ENCODE data around the gene SMPD2.

The SMPD2 gene, protein sequence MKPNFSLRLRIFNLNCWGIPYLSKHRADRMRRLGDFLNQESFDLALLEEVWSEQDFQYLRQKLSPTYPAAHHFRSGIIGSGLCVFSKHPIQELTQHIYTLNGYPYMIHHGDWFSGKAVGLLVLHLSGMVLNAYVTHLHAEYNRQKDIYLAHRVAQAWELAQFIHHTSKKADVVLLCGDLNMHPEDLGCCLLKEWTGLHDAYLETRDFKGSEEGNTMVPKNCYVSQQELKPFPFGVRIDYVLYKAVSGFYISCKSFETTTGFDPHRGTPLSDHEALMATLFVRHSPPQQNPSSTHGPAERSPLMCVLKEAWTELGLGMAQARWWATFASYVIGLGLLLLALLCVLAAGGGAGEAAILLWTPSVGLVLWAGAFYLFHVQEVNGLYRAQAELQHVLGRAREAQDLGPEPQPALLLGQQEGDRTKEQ

DNA sequence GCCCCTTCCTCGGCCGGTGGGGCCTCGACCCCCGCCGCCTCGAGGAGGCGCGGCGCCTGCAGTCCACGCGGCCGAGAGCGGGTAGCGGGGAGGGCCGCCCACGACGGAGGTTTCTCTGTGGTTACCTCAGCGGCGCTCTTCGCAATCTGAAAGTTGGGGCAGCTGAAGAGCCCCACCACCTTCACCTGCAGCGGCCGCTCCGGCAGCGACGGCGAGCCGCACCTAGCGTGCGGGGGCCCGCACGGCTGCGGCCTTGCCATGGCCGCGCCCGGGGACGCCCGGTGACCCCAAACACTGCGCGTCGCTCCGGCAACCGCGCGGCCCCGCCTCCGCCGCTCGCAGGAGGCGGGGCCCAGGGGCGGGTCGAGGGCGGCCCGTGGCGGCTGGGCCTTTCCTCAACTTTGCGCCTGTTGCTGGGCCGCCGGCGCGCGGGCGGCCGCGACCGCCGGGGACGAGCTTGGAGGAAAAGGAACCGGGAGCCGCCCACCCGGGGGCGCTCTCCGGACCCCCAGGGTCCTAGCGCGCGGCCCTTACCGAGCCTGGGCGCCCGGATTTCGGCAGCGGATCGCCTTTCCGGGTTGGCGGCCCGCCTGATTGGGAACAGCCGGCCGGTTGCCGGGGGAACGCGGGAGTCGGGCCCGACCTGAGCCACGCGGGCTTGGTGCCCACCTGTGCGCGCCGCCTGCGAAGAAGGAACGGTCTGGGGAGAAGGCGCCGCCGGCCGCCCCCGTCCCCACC, at the start of gene SMPD2, which contains the start of gene PPIL6:
SMPD2 (plus strand) TSS at position 394 of the 738 bp plus-strand sequence. CDS start 398 bp downstream, outside the sequence.
PPIL6 (minus strand) TSS at position 298 of the 738 bp plus-strand sequence; CDS start at position 260, 38 bp downstream.
- intact Hi-C loops (cut with DNase I) = loop anchor here (1.0 to 5.0 kb wide), 2 partner anchors 42 to 53 kb away; no protein-coding TSS in a partner anchor
- DNase-seq = peak; percentile 48 to 94 (median 86)

DNA sequence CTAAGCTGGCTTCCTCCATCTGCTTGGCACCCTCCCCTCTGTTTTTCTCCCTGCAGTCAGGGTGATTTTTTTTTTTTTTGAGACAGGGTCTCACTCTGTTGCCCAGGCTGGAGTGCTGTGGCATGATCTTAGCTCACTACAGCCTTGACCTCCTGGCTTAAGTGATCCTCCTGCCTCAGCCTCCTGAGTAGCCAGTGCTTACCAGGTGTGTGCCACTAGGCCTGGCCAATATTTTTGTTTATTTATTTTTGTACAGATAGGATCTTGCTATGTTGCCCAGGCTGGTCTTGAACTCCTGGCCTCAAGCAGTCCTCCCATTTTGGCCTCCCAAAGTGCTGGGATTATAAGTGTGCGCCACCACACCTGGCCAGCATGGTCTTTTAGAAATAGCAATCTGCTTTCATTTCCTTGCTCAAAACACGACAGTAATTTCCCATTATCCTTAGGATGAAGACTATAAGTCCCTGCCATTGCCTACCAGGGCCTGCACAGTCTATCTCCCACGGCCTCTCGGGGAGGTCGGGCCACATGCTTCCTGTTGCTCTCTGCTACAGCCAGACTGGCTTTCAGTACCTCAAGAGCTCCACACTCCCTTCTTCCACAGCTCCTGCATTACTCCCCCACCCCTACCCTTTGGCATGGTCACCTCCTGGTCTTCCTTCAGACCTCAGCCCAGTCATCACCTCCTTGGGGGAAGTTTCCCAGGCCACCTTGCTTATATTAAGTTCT, 47.2 kb upstream of the SMPD2 start:
- intact Hi-C loops (cut with DNase I) = no loop called here
- no peak for DNase-seq

DNA sequence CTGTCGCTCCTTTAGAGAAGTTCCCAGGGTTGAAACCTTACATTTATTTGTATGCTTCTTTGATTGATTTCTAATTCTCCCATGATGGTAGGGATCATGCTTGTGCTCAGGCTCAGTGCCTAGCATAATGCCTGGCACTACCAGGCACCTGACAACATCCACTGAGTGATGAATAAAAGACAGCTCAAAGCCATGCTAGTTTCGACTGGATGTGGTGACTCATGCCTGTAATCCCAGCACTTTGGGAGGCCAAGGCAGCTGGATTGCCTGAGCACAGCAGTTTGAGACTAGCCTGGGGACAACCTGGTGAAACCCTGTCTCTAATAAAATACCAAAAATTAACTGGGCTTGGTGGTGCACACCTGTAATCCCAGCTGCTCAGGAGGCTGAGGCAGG, 46.6 kb upstream of the SMPD2 start:
- intact Hi-C loops (cut with DNase I) = no loop called here
- peak in 2 of 42 donors; percentile 20 to 34 for DNase-seq

DNA sequence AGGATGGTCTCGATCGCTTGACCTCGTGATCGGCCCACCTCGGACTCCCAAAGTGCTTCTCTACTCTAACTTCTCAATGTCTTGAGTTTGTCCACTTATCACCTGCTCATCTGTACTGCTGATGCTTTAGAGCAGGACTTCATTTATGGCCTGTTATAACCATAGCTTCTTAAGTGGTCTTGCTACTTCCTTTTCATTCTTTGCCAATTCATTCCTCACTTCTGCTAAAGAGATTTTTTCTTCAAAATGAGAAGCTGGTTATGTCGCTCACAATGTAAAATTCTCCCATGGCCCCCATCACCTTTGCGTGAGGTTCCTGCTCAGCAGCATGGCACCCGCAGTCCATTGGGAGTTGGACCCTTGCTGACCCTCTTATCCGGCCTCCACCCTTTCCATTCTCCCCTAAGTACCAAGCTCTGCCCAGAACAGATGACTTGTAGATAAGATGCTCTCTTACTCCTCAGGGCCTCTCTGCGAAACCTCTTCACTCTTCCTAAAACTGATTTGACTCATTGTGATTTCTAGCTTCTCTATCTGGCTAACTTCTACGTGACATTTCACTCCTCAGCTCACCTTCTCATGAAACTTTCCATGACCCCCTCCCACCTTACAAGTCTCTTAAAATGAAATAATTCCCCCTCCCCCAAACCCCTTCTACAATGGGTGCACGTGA, 44.3 kb upstream of the SMPD2 start:
- intact Hi-C loops (cut with DNase I) = no loop called here
- DNase-seq = no peak

DNA sequence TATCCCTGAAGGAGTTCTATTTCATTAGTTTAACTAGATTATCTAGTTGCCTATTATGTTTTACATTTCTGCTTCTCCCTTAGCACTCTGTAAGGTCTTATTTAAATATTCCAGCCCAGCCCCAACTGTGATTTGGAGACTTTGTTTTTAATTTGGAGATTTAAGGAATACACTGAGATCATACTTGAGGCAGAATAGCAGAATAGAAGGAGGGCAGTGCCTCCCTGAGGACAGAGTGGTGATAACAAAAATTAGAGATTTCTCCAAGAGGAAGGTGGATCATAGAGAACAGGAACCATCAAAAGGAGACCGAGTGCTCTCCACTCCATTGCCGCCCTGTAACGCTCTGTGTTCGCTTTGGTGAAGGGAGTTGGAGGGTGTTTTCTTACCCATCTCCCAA, 43.5 kb upstream of the SMPD2 start:
- intact Hi-C loops (cut with DNase I) = no loop called here
- no peak for DNase-seq

DNA sequence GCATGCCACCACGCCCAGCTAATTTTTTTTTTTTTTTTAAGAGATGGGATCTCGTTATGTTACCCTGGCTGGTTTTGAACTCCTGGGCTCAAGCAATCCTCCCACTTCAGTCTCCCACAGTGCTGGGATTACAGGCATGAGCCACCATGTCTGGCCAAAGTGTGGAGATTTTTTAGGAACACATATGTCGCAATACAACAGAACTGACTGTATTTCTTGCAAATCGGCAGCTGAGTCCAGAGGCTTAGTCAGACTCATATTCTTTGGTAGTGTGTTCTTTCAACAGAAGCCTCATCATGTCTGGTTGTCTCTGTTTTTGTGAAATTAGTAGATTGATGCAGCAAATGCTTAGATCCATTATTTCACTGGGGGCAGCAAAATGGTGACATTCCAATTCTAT, 34.3 kb upstream of the SMPD2 start:
- no peak for DNase-seq
- intact Hi-C loops (cut with DNase I) = no loop called here

DNA sequence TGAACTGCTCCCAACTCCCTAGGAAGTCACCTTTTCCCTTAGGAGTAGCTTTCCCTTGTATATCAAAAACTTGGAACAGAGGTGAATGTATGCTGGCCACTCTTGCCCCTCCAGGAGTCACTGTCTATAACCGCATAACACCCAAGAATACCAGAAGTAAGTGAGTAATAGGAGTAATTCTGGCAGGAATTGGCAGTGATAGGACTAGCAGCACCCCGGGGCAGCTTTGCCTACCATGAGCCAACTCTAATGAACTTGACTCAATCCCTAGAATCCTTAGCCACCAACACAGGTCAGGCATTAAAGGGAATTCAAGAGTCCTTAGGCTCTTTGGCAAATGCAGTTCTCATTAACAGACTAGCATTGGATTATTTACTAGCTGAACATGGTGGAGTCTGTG, 29.5 kb upstream of the SMPD2 start:
- intact Hi-C loops (cut with DNase I) = no loop called here

DNA sequence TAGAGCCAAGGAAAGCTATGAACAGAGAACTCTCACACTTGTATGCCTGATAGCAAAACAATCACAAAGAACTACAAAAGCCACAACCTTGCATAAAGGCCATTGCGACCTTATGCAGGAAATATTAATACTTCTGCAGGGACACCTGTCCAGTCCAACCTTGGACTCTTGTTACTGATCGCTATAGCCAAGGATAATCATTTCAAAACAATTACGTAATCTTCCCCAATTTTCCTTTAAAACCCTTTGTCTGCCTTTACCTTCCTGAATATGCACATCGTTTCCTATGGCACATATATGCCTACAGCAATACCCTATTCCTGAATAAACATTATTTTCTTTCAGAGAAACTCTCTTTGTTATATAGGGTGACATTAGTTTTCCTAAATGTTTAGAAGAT, 22.9 kb upstream of the SMPD2 start:
- intact Hi-C loops (cut with DNase I) = no loop called here
- DNase-seq = no peak

More for the DNA sequence above, 29.5 kb upstream of the SMPD2 start:
- DNase-seq = no peak

DNA sequence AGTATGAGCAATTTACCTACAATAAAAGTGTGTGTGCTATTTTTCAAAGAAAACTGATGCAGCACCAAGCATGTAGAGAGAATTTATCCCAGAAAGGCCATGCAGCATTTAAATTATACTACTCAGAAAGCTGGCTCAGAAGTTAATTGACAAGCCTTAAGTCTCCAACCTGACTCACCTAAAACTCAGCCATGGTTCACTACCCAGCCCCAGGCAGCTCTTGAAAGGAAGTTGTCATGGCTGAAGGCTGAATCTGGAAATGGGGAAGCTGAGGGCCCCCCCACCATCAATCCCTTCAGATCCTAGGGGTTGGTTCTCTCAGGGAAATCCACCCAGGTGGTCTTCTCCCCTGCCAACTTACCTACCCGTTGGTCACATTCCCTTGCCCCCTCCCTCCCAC, 19.8 kb upstream of the SMPD2 start:
- intact Hi-C loops (cut with DNase I) = no loop called here
- no peak for DNase-seq

DNA sequence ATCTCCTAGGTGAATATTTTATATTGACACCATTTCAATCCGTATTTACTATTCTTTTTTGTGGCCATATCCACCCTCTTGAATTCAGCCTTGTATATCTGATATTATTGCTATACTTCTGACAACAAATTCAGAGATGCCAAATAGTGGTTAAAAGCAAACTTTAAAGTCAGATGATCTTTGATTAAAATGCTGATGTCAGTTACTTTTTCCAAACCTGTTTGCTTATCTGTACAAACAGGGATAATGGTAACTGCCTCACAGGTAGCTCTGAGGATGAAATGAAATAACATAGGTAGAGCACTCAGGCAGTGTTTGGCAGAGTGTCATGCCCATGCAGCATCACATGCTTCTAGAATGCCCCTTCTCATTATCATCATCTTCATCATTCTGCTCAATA, 19.3 kb upstream of the SMPD2 start:
- no peak for DNase-seq
- intact Hi-C loops (cut with DNase I) = no loop called here

DNA sequence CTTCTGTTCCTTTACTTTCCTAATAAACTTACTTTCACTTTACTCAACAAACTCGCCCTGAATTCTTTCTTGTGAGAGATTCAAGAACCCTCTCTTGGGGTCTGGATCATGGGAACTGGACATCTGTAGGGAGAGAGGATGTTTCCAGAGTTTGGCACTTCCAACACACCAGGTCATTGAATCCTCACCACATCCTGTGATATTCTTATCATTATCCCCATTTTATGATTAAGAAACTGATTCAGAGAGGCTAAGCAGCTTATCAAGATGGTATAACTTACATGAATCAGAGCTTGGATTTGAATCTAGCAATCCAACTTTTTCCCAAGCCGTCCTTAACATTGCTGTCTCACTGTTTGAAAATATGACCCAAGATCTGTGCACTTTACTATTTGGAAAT, 15.6 kb upstream of the SMPD2 start:
- intact Hi-C loops (cut with DNase I) = no loop called here
- DNase-seq = no peak

DNA sequence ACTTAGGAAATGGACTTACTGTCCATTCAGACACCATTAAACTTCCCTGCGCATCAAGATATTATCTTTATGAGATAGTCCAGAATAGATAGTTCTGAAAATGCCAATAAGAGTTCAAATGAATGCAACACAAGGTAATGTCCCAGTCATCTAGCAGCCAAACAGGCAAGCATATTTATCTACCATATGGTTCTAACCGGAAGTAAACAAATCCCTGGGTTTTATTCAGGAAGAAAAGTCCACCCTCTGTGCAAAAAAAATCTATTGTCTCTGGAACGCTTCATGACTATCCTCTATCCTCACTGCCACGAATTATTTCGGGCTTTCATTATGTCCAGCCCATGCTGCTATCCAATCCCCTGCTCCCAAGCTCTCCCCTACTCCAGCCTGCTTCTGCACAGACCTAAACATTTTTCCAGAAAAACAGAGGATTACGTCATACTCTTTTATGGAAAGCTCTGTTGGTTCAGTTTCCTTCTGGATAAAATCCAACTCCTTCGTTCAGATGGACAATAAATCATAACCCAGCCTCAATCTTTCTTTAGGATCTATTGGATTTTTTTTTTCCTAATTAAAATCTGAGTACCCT, 11.5 kb upstream of the SMPD2 start:
- no peak for DNase-seq
- intact Hi-C loops (cut with DNase I) = no loop called here

DNA sequence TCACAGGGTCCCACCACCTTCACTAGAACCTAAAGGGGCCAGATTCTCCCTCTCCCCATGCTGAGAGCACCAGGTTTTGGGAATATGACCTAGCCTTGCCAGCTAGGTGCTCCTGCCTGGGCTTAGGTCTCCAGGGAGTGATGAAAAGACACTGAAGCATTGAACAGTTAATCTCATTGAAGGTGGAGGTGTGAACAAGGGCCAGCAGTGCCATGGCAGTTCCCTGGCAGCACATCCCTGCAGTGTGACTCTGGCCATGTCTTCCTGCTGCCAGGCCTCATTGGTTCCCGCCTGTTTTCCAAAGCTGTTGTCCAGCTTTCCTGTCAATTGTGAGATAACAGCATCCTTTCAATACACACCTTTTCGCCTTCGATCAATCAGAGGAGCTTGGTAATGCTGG, 11.0 kb upstream of the SMPD2 start:
- intact Hi-C loops (cut with DNase I) = no loop called here
- no peak for DNase-seq

DNA sequence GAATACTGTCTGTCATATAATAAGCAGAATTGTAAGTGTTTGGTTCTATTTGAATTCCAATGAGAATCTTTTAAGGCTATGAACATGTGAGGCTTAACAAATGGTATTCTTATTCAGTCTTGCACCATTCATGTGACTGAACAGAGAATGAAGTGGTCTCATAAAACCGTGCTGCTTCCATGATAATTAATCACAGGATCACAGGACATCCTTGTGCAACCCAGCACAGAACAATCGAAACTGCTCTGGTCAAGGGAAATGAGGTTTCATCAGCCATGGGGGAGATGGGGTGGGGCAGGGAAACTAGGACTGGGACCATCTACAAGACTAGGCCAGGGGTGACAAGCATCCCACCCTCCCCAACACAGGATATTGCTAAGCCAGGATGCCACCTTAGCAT, 6.1 kb upstream of the SMPD2 start:
- intact Hi-C loops (cut with DNase I) = no loop called here
- DNase-seq = no peak

DNA sequence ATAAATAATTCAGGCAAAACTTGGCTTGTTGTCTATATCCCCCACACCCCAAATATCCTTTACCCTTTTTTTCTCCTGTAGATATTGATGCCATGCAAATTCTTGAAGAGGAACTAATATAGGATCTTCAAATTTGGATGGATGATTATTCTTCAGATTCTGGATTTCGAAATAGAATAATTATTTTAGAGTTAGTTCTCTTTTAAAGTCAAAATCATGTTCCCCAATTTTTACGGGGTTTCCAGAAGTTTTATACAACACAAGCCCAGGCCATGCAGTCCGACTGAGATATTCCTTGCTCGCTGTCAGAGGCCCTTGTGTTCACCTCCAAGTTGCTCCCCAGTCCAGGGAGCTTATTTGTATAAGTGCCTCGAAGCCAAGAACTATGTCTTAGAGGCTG, 4.5 kb upstream of the SMPD2 start:
- DNase-seq = no peak
- intact Hi-C loops (cut with DNase I) = no loop called here

DNA sequence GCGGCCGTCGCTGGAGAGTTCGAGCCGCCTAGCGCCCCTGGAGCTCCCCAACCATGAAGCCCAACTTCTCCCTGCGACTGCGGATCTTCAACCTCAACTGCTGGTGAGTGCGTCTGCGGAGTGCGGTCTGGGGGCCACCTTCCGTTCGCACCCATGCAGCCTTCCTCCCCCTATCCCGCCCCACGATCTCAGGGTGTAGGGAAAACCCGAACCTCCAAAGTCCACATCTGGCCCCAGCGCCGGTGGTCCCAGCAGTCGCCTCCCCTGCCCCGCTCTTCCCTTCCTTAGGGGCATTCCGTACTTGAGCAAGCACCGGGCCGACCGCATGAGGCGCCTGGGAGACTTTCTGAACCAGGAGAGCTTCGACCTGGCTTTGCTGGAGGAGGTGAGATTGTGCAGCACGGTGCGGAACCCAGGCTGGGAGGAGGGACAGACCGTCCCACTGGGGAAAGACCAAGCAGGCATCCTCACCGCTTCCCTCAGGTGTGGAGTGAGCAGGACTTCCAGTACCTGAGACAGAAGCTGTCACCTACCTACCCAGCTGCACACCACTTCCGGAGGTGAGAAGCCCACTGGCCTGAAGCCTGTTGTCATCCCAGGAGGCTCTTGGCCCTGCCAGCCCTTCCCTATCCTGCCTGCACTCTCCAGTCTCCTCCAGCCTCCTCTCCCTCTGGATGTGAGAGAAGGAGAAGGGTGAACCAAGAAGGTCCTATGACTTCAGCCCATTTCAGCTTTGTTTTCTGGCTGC, 719 bp downstream of the SMPD2 start:
- intact Hi-C loops (cut with DNase I) = loop anchor here (1.0 to 5.0 kb wide), 2 partner anchors 41 to 54 kb away; no protein-coding TSS in a partner anchor
- DNase-seq = peak in 30 of 42 donors; percentile 30 to 74 (median 54)

DNA sequence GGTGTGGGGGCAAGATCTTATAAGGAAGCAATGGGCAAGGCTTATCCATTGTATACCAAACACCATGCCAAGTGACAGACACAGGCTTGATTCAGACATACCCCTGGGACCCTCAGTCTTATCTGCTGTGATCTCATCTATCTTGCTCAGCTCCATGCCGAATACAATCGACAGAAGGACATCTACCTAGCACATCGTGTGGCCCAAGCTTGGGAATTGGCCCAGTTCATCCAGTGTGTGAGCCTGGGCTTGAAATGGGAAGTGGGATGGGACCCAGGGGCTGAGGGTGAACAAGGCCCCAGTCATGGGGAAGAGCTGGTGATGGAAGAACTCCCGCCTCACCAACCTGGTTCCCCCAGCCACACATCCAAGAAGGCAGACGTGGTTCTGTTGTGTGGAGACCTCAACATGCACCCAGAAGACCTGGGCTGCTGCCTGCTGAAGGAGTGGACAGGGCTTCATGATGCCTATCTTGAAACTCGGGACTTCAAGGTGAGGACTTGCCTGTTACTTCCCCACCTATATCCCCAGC, 1.9 kb downstream of the SMPD2 start:
- no peak for DNase-seq
- intact Hi-C loops (cut with DNase I) = loop anchor here (5.0 kb wide), 1 partner anchor 55 kb away; no protein-coding TSS in a partner anchor

All from head of caudate nucleus (tissue), 42 donors.